ENCODE measurements around the gene FAM13C.

The FAM13C gene

DNA sequence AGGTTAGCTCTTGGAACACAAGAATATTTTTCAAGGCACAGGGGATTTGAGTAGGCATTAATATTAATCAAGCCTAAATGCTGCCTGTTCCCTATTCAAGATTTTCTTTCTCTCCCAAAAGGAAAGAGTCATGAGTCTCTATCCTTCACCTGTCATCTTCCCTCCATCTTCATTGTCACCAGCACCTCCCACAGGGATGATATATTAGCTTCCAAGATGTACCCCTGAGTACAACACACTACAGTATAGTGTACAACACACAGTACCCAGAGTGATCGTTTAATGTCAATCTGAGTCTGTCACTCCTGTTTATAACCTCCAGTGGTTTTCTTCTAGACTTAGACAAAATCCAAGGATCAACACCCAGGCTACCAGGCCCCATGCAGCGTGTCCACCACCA is 50.1 kb downstream of the FAM13C start:
- TF ChIP-seq POLR2A (IDR thresholded peaks at IDR 0.05; ENCODE audit: low read depth, low read length) (no peak), TAF1 (IDR thresholded peaks at IDR 0.05; ENCODE audit: low read depth, low read length) (no peak), PAX5 (IDR thresholded peaks at IDR 0.05; ENCODE audit: insufficient read depth, low read length, severe bottlenecking) (no peak), POLR2AphosphoS5 (IDR thresholded peaks at IDR 0.05; ENCODE audit: low read depth, low read length) (no peak), POU2F2 (IDR thresholded peaks at IDR 0.05; ENCODE audit: low read depth, low read length) (no peak), SPI1 (IDR thresholded peaks at IDR 0.05; ENCODE audit: low read depth, low read length) (no peak)
- no peak for FAIRE-seq
- no peak for DNase-seq (ENCODE audit: insufficient read length, low spot score)

DNA sequence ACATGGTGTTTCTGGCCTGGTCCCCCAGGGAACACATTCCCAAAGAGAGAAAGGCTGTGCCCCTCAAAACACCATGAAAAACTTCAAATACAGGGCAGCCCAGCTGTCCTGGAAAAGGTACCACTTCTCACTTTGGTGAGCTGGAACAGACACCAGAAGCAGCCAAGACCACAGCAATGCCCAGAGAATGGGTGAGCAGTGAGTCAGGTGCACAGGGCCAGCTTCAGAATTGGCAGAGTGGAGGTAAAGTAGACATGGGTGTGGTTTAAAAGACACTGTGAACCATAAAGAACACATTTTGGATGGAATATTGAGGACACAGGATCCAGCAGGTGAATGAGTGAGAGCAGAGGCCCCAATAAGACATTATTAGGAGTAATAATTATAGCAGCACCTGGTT is 51.3 kb downstream of the FAM13C start:
- FAIRE-seq = no peak

DNA sequence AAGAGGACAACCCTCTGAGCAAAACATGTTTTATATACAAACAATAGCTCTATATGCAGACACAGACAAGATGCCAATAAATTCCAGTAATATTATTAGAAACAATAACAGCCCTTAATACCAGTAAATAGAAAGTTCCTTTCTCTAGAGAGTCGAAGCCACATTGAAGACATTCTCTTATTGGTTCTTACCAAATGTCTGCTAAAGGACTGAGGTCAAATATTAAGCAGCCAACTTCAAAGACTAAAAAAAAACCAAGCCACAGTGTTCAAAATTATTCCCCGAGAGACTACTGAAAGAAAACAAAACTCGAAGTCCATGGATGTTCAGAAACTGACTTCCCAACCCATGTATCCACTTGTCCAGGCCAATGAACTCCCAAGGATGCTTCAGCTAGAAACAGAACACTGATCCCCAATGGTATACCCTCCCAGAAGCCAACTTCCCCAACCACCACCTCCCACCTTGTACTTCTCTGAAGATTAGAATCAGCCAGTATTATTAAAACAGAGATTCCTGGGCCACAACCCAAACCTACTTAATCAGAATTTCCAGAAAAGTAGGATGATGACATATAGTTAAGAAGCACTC is 51.9 kb downstream of the FAM13C start:
- FAIRE-seq = no peak

More for the DNA sequence above, 51.3 kb downstream of the FAM13C start:
- DNase-seq (ENCODE audit: insufficient read length, low spot score) = no peak
- TF ChIP-seq POLR2A (IDR thresholded peaks at IDR 0.05; ENCODE audit: low read depth, low read length) (no peak), POLR2AphosphoS5 (IDR thresholded peaks at IDR 0.05; ENCODE audit: low read depth, low read length) (no peak), POU2F2 (IDR thresholded peaks at IDR 0.05; ENCODE audit: low read depth, low read length) (no peak), SPI1 (IDR thresholded peaks at IDR 0.05; ENCODE audit: low read depth, low read length) (no peak), TAF1 (IDR thresholded peaks at IDR 0.05; ENCODE audit: low read depth, low read length) (no peak), PAX5 (IDR thresholded peaks at IDR 0.05; ENCODE audit: insufficient read depth, low read length, severe bottlenecking) (no peak)

DNA sequence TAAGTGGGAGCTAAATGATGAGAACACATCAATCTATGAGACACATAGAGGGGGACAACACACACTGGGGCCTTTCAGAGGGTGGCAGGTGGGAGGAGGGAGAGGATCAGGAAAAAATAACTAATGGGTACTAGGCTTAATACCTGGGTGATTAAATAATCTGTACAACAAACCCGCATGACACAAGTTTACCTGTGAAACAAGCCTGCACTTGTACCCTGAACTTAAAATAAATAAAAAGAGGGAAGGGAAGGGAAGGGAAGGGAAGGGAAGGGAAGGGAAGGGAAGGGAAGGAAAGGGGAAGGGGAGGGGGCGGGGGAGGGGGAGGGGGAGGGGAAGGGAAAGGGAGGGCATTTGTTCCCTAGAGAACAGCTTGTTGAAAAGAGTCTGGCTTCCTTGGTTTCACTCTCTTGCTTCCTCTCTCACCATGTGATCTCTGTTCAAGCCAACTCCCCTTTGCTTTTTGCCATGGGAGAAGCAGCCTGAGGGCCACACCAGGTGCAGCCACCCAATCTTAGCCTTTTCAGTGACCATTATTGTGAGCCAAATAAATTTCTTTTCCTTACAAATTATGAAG is 57.7 kb downstream of the FAM13C start:
- DNase-seq (ENCODE audit: insufficient read length, low spot score) (no peak), FAIRE-seq (no peak)
- TF ChIP-seq TAF1 (IDR thresholded peaks at IDR 0.05; ENCODE audit: low read depth, low read length) = no peak
- TF ChIP-seq SPI1 (IDR thresholded peaks at IDR 0.05; ENCODE audit: low read depth, low read length) = no peak
- no peak for TF ChIP-seq POLR2AphosphoS5 (IDR thresholded peaks at IDR 0.05; ENCODE audit: low read depth, low read length)
- TF ChIP-seq POU2F2 (IDR thresholded peaks at IDR 0.05; ENCODE audit: low read depth, low read length) = no peak
- TF ChIP-seq PAX5 (IDR thresholded peaks at IDR 0.05; ENCODE audit: insufficient read depth, low read length, severe bottlenecking) = no peak
- no peak for TF ChIP-seq POLR2A (IDR thresholded peaks at IDR 0.05; ENCODE audit: low read depth, low read length)

More for the DNA sequence above, 51.9 kb downstream of the FAM13C start:
- no peak for DNase-seq (ENCODE audit: insufficient read length, low spot score)
- no peak for TF ChIP-seq POLR2AphosphoS5 (IDR thresholded peaks at IDR 0.05; ENCODE audit: low read depth, low read length)
- no peak for TF ChIP-seq POU2F2 (IDR thresholded peaks at IDR 0.05; ENCODE audit: low read depth, low read length)
- TF ChIP-seq TAF1 (IDR thresholded peaks at IDR 0.05; ENCODE audit: low read depth, low read length) = no peak
- TF ChIP-seq SPI1 (IDR thresholded peaks at IDR 0.05; ENCODE audit: low read depth, low read length) = no peak
- no peak for TF ChIP-seq POLR2A (IDR thresholded peaks at IDR 0.05; ENCODE audit: low read depth, low read length)
- TF ChIP-seq PAX5 (IDR thresholded peaks at IDR 0.05; ENCODE audit: insufficient read depth, low read length, severe bottlenecking) = no peak

DNA sequence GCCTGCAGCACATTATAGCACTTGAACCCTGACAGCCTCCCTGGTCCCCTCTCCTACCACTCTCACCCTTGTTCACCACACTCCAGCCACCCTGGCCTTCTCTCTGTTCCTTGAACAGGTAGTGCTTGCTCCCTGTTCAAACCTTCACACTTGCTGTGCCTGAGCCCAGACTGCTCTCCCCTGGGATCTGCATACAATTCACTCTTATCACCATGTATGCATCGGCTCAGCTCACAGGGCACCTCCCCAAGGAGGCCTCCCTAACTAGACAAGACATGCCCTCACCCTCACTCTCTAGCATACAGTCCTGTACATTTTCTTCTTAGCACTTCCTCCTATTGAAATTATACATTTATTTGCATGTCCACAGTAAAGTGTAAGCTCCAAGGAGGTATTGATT is 59.3 kb downstream of the FAM13C start:
- no peak for DNase-seq (ENCODE audit: insufficient read length, low spot score)
- FAIRE-seq = no peak
- TF ChIP-seq POU2F2 (IDR thresholded peaks at IDR 0.05; ENCODE audit: low read depth, low read length) (no peak), TAF1 (IDR thresholded peaks at IDR 0.05; ENCODE audit: low read depth, low read length) (no peak), SPI1 (IDR thresholded peaks at IDR 0.05; ENCODE audit: low read depth, low read length) (no peak), POLR2A (IDR thresholded peaks at IDR 0.05; ENCODE audit: low read depth, low read length) (no peak), PAX5 (IDR thresholded peaks at IDR 0.05; ENCODE audit: insufficient read depth, low read length, severe bottlenecking) (no peak), POLR2AphosphoS5 (IDR thresholded peaks at IDR 0.05; ENCODE audit: low read depth, low read length) (no peak)

DNA sequence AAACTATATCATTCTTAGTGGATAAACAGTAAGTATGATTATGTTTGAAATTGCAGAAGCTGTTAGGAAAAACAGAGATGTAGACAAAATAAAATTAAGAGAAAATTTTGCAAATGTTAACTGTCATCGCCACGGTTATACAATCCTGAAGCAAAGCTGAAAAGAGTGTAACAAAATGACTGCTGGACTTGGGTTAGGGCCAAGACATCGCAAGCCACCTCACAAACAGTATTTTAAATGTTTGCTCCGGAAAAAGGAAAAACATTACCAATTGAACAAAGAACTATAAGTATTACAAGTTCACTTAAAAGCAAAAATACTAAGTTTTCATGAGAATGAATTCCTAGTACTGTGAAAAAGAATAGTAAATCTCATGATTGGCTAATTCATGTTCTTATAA is 60.0 kb downstream of the FAM13C start:
- TF ChIP-seq POU2F2 (IDR thresholded peaks at IDR 0.05; ENCODE audit: low read depth, low read length) (no peak), SPI1 (IDR thresholded peaks at IDR 0.05; ENCODE audit: low read depth, low read length) (no peak), POLR2AphosphoS5 (IDR thresholded peaks at IDR 0.05; ENCODE audit: low read depth, low read length) (no peak), POLR2A (IDR thresholded peaks at IDR 0.05; ENCODE audit: low read depth, low read length) (no peak), TAF1 (IDR thresholded peaks at IDR 0.05; ENCODE audit: low read depth, low read length) (no peak), PAX5 (IDR thresholded peaks at IDR 0.05; ENCODE audit: insufficient read depth, low read length, severe bottlenecking) (no peak)
- DNase-seq (ENCODE audit: insufficient read length, low spot score) (no peak), FAIRE-seq (no peak)

DNA sequence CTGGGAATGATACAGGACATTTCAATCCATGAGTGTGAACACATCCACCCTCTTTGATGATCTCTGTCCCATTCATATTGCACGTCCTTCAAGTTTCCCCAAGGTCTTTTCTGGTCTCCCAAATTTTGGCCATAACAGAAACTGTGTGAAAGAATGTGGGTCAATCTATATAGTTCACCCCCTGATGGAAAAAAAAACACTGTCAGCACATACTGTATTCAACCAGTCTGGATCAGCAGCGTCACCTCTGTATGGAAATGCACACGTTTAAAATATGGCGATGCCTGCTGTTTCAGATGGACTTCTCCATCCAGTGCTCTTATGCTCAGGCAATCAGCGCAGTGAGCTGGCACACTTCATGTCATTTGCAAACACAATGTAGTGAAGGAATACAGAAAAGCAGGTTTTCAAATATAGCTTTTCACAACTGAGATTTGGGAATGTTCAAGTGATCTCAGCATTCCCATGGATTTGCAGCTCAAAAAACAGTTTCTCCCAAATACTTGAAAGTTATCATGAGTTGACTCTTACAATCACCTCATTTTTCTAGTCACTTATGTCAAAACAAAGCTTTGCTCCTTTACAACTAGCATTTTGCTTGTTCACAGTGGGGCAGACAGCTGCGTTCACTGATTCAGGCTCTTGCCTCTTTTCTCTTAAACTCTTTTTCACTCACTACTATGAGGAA is 61.1 kb downstream of the FAM13C start:
- DNase-seq (ENCODE audit: insufficient read length, low spot score) (no peak), FAIRE-seq (no peak)
- TF ChIP-seq TAF1 (IDR thresholded peaks at IDR 0.05; ENCODE audit: low read depth, low read length) = no peak

DNA sequence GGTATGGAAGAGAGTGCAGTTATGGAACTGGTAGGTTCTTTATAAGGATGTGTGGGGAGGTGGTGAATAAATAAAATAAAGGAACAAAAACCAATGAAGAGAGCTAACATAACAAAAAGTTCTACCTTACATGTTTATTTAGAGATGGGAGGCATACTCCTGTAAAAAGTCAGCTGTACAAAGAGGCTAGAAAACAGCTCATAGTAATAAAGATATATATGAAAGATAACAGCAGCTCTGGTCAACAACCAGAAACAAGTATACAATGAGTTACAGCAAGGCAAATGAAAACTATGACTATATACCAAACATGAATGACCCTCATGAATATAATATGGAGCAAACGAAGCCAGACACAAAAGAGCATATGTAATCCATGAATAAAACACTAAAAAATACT is 62.0 kb downstream of the FAM13C start:
- no peak for FAIRE-seq
- DNase-seq (ENCODE audit: insufficient read length, low spot score) = no peak
- TF ChIP-seq POLR2A (IDR thresholded peaks at IDR 0.05; ENCODE audit: low read depth, low read length) = no peak
- no peak for TF ChIP-seq POU2F2 (IDR thresholded peaks at IDR 0.05; ENCODE audit: low read depth, low read length)
- TF ChIP-seq SPI1 (IDR thresholded peaks at IDR 0.05; ENCODE audit: low read depth, low read length) = no peak
- no peak for TF ChIP-seq TAF1 (IDR thresholded peaks at IDR 0.05; ENCODE audit: low read depth, low read length)
- TF ChIP-seq POLR2AphosphoS5 (IDR thresholded peaks at IDR 0.05; ENCODE audit: low read depth, low read length) = no peak
- TF ChIP-seq PAX5 (IDR thresholded peaks at IDR 0.05; ENCODE audit: insufficient read depth, low read length, severe bottlenecking) = no peak

DNA sequence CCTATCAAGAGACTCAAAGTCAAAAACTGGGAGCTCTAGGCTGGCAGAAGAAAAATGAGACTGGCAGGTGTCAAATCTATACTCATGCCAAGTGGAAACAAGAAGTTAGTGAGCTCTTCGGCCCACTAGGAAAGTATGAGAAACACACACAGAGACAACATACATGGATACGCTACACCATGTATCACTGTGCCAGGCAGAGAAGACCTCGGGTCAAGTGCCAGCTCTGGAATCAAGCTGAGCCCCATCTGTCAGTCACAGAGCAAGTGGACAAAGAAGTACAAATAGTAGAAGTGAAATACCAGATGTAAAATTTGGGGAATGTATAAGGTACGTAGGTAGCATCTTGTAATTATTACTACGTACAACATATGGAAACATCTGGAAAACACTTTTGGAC is 62.4 kb downstream of the FAM13C start:
- TF ChIP-seq POU2F2 (IDR thresholded peaks at IDR 0.05; ENCODE audit: low read depth, low read length) = no peak
- no peak for TF ChIP-seq POLR2AphosphoS5 (IDR thresholded peaks at IDR 0.05; ENCODE audit: low read depth, low read length)
- no peak for TF ChIP-seq SPI1 (IDR thresholded peaks at IDR 0.05; ENCODE audit: low read depth, low read length)
- no peak for TF ChIP-seq PAX5 (IDR thresholded peaks at IDR 0.05; ENCODE audit: insufficient read depth, low read length, severe bottlenecking)
- no peak for TF ChIP-seq TAF1 (IDR thresholded peaks at IDR 0.05; ENCODE audit: low read depth, low read length)
- TF ChIP-seq POLR2A (IDR thresholded peaks at IDR 0.05; ENCODE audit: low read depth, low read length) = no peak
- FAIRE-seq = no peak
- DNase-seq (ENCODE audit: insufficient read length, low spot score) = no peak

All from GM12891 (cell line).